ENCODE data around the gene CAVIN3. TPM values are rescaled to one million over a fixed set of nuclear protein-coding genes. Genes with fewer than 3 reads are reported as not detected.

CAVIN3 gene
- total and polyA plus RNA-seq, 2 of the 8 experiments (the other 6 are each of a cell fraction or from before 2014, with no cell fraction given): 17.7 to 26.4 TPM

DNA sequence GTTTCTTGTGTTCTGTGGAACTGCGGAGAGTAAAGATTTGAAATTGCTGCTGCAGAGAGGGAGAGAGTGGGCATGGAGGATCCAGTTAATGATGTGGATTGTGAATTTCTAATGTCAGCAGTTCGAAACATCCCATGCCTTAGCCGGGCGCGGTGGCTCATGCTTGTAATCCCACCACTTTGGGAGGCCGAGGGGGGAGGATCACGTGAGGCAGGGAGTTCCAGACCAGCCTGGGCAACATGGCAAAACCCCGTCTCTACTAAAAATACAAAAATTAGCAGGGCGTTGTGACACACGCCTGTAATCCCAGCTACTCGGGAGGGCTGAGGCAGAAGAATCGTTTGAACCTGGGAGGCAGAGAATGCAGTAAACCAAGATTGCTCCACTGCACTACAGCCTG is 1.1 kb upstream of the CAVIN3 start (continued):
- TF ChIP-seq, protein P1, sequence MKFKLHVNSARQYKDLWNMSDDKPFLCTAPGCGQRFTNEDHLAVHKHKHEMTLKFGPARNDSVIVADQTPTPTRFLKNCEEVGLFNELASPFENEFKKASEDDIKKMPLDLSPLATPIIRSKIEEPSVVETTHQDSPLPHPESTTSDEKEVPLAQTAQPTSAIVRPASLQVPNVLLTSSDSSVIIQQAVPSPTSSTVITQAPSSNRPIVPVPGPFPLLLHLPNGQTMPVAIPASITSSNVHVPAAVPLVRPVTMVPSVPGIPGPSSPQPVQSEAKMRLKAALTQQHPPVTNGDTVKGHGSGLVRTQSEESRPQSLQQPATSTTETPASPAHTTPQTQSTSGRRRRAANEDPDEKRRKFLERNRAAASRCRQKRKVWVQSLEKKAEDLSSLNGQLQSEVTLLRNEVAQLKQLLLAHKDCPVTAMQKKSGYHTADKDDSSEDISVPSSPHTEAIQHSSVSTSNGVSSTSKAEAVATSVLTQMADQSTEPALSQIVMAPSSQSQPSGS (IDR thresholded peaks at IDR 0.05; ENCODE audit: low read length): no peak
- TF ChIP-seq CEBPB (IDR thresholded peaks at IDR 0.05; ENCODE audit: low read depth, low read length): no peak

Data from H1 (cell line).